ENCODE results near the gene FGFR3. TPM values are rescaled to one million over a fixed set of nuclear protein-coding genes. Genes with fewer than 3 reads are reported as not detected.

Gene FGFR3
- total RNA-seq, 1 experiment from 2014 or later: 2.4 TPM

DNA sequence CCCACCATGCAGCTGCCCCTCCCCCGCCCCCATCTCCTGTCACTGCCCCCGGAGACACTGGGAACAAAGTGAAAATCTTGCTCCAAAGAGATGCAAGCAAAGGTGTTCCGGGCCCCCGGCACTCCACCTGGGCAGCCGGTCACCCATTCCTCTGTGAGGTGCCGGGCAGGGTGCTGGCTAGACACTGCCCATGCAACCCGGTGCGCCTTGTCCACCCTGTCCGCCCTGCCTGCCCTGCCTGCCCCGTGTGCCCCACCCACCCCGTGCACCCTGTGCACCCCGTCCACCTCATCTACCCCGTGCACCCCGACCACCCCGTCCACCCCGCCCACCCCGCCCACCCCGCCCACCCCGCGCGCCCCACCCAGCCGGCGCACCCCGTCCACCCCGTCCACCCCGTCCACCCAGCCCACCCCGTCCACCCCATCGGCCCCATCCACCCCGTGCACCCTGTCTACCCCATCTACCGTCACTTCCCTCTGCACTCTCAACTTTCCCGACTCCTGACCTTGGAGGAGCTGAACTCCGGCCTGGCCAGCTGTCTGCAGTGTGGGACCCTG, 31.9 kb upstream of the FGFR3 start:
- H3K36me3 ChIP-seq: no peaks in the 10 kb centered on the region
- peaks cover 7% of the 10 kb centered on the region for H3K27me3 ChIP-seq
- DNase-seq: no peak
- H3K27ac ChIP-seq: no peak overlapping the region
- no peak overlapping the region for H3K4me3 ChIP-seq
- no peaks in the 10 kb centered on the region for H3K9me3 ChIP-seq (replicated peaks)
- H3K4me1 ChIP-seq: peaks cover 32% of the 10 kb centered on the region

DNA sequence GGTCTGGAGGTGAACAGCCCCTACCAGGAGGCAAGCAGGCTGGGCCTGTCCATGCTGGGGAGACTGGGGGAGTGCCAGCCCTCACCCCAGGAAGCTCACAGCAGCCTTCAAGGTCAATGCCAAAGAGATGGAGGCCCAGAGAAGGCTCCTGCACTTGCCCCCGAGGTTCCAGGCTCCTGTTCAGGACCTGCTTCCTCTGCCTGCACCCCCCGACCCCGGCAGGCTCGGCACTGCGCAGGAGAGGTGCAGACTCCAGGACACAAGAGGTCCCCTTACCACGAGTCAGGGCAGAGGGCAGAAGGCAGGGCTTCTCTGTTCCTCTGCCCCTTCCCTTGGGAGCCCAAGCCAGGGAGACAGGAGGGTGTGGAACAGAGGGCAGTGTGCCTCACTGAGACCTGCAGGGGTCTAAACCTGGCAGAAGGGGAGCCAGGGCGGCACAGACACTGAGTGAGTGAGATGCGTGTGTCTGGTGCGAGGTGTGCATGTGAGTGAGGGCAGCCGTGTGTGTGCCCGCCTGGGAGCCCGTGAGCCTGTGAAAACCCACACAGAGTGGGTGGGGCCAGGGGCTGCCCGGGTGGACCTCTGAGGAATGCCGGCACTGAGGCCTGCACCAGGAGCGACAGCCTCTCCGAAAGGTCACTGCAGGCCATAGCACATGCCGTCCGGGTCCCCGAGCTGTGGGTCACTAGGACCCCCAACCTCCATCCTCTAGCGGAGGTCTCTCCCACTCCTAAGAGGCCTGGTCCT, 30.7 kb upstream of the FGFR3 start:
- Histone ChIP-seq H3K36me3 (no peaks in the 10 kb centered on the region), H3K27ac (no peak overlapping the region), H3K4me1 (peaks cover 38% of the 10 kb centered on the region), H3K9me3 (replicated peaks) (no peaks in the 10 kb centered on the region), H3K27me3 (peaks cover 13% of the 10 kb centered on the region), H3K4me3 (no peak overlapping the region)
- DNase-seq: no peak

DNA sequence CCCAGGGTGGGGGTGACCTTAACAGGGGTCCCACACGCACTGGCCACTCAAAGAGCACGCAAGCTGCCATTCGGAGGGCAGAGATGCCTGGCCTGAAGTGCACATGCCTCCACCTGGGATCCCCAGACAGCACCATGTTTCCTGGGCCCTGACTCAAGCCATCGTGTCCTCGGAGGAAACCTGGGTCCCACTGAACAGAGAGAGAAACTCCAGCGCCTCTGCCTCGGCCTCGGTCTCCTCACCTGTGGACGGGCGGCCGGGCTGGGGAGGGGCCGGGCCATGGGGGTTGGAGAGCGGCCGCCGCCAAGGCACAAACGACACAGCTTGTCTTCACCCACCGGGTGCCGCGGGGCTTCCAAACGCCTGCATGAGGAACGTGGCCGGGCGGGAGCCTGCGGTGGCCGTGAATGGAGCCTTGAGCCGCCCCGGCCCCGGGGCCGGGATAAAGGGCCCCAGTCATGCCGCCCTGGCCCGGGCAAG, 30.0 kb upstream of the FGFR3 start:
- Histone ChIP-seq H3K9me3 (replicated peaks) (no peaks in the 10 kb centered on the region), H3K36me3 (no peaks in the 10 kb centered on the region), H3K27ac (no peak overlapping the region), H3K4me1 (peaks cover 40% of the 10 kb centered on the region), H3K4me3 (no peak overlapping the region), H3K27me3 (peaks cover 16% of the 10 kb centered on the region)
- DNase-seq: no peak

DNA sequence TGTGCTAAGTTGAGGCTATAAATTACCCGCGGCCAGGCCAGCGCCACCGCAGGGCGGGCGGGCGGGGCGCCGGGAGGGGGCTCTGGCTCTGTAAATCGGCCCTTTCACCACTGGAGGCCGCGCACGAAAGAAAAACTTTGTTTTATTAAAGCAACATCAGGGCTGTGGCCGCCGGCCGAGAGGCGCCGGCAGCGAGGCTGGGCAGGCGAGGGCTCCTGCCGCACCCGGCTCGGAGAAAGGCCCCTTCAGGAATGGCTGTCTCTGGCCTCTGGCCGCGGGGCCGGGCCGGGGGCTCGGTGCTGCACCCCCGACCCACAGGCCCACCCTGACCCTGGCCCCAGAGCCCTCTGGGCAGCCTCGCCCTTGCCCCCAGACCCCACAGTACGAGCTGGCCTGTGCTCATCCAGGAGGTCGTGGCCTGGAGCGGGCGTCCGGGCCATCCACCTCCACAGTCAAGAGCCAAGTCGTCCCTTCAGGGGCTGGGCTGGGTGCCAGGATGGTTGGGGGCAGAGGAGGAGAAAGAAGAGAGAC, 29.5 kb upstream of the FGFR3 start:
- Histone ChIP-seq H3K9me3 (replicated peaks) (no peaks in the 10 kb centered on the region), H3K27ac (no peak overlapping the region), H3K4me1 (peaks cover 41% of the 10 kb centered on the region), H3K27me3 (peaks cover 21% of the 10 kb centered on the region), H3K36me3 (no peaks in the 10 kb centered on the region), H3K4me3 (peak overlapping the region; percentile 26)
- DNase-seq: peak; percentile 59 to 60

DNA sequence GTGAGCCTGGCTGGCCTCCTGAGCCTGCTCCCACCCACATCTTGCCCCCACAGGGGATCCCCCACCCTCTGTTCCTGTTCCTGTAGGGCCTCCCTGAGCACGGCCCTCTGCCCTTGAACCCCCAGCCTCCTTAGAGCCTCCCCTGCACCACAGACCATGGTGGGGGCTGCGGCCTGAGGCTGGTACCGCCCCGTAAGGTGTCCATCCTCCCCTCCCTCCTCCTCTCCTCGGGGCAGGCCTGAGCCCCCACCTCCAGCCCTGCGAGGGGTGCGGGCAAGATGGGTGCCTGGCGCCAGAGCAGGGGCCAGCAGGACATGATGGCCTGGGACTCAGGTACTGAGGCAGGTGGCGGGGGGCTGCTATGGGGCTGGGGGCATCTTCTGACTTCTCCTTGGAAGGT, 28.4 kb upstream of the FGFR3 start:
- H3K27me3 ChIP-seq: peaks cover 32% of the 10 kb centered on the region
- no peaks in the 10 kb centered on the region for H3K9me3 ChIP-seq (replicated peaks)
- peaks cover 30% of the 10 kb centered on the region for H3K4me1 ChIP-seq
- no peak overlapping the region for H3K27ac ChIP-seq
- DNase-seq: no peak
- H3K4me3 ChIP-seq: no peak overlapping the region
- no peaks in the 10 kb centered on the region for H3K36me3 ChIP-seq

DNA sequence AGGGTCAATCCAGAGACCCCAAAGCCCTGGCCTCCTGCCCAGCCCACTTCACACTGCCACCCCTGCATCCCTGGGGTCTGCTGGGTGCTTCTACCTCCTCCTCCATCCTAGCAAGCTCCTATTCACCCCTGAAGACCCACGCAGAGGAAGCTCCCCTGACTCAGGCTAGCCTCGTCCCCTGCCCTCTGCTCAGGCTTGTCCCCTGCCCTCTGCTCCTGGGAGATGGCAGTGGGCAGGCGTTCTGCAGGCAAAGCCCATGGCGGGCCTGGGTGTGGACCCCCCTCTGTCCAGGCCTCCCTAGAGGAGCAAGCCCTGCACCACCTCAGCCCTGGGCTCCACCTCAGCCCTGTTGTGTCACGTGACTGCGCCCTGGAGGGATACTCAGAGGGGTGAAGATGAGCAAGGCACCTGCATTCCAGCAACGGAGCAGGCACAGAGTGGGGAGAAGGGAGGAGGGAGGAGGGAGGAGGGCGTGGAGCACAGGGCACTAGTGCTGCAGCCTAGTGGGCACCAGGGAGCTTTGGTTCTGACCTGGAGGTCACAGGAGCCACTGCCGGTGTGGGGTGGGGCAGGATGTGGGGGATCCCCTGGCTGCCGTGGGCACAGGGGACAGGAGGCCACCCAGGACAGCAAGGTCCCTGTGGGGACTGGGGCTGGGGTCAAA, 27.6 kb upstream of the FGFR3 start:
- peaks cover 27% of the 10 kb centered on the region for H3K4me1 ChIP-seq
- no peak for DNase-seq
- no peaks in the 10 kb centered on the region for H3K36me3 ChIP-seq

DNA sequence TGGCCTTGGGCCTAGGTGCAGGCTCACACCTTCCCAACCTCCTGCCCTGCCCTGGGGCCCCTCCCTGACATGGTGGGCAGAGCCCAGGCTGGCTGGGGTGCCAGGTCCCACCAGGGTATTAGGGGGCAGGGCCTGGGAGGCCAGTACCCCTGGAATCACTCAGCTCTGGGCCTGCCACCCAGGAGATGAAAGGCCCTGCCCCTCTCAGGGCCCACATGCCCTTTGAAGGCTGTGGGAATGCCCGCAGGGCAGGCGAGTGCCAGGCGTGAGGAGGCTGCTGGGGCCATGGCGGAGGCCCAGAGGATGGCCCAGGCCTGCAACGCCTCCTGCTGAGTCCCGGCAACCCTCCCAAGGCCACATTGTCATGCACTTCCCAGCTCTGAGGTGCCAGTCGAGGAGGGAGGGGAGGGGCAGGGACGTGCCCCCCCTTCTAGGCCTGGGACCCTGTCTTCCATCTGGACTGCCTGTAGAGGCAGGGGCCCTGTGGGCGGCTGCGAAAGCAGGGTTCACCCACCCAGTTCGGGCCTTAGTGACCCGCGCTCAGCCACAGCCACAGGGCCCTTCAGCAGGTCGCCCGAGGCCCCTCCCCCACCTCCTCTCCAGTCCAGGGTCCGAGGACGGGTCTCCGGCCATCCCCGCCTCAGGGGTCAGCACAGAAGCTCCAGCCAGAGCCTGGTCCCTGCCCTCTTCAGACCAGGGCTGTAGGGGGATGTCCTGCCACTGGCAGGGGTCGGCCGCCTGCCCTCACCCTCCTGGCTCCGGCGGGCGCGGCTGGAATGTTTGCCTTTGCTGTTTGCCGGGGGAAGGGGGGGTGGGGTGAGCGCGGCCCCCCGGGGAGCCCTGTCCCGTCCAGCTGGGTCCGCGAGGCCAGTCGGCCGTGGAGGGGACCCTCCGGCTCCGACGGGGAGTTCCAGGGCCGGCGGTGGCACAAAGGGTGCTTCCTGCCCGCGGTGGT, 26.7 kb upstream of the FGFR3 start:
- Histone ChIP-seq H3K9me3 (replicated peaks) (no peaks in the 10 kb centered on the region), H3K36me3 (no peaks in the 10 kb centered on the region), H3K4me1 (peaks cover 29% of the 10 kb centered on the region), H3K27me3 (peaks cover 49% of the 10 kb centered on the region), H3K27ac (no peak overlapping the region), H3K4me3 (peak overlapping the region; percentile 29; the same call in 1 of the 2 replicates)
- no peak for DNase-seq

More for the DNA sequence above, 27.6 kb upstream of the FGFR3 start:
- no peak overlapping the region for H3K27ac ChIP-seq
- H3K9me3 ChIP-seq (replicated peaks): no peaks in the 10 kb centered on the region
- H3K4me3 ChIP-seq: no peak overlapping the region
- peaks cover 40% of the 10 kb centered on the region for H3K27me3 ChIP-seq

DNA sequence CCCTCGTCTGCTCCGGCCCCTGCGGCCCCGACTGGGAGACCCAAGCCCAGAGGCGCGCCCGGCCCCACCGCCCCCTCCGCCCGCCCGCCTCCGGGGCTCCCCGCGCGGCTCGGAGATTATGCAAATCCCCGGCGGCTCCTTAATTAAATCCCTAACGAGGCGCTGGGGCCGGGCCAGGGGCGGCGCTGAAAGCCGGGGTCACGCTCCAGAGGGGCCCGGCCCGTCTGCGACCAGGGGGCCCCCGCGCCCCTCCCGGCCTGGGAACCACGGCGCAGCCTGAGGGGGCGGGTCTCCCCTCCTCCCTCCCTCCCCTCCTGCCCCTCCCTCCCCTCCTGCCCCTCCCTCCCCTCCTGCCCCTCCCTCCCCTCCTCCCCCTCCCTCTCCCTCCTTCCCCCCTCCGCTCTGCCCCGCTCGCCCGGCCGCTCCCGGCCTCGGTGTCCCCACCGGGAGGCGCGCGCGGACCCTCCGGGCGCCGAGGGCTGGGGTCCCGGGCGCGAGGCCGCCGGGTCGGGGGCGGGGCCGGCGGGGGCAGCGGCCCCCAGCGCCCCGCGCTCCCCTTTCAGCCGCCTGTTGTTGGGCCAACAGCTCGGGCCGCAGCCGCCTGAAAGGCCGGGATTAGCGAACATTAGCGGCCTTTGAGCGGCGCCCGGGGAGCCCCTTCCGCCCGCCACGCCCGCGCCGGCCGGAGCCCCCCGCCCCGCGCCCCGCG, 25.9 kb upstream of the FGFR3 start:
- H3K4me1 ChIP-seq: peaks cover 37% of the 10 kb centered on the region
- no peak overlapping the region for H3K27ac ChIP-seq
- peak overlapping the region; percentile 29; the same call in 1 of the 2 replicates for H3K4me3 ChIP-seq
- no peak for DNase-seq
- peaks cover 57% of the 10 kb centered on the region for H3K27me3 ChIP-seq
- no peaks in the 10 kb centered on the region for H3K36me3 ChIP-seq
- H3K9me3 ChIP-seq (replicated peaks): no peaks in the 10 kb centered on the region

DNA sequence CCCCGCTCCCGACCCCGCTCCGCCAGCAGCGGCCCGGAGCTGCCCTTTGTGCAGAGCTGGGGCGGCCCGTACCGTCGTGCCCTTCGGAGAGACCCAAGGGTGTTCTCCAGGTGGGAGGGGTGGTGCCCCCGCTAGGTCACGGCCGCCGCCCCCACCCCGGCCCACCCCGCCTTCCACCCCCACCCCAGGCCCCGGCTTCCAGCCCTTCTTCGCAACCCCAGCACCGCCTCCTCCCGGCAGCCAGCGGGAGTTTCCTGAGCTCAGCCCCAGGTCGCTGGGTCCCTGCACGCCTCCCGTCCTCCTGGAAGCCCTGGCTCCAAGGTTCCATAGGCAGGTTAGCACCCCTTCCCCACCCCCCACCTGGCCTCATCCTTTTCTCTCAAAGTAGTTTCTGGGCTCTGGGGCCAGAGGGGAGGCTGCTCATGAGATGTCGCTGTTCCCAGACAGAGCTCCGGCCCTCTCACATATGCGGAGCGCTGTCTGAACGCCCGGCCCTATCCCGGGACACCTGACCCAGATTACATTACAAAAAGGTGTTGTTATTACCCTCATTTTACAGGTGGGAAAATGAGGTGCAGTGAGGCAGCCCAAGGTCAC, 25.2 kb upstream of the FGFR3 start:
- Histone ChIP-seq H3K27ac (no peak overlapping the region), H3K27me3 (peaks cover 62% of the 10 kb centered on the region), H3K4me3 (no peak overlapping the region), H3K9me3 (replicated peaks) (no peaks in the 10 kb centered on the region), H3K4me1 (peaks cover 44% of the 10 kb centered on the region), H3K36me3 (no peaks in the 10 kb centered on the region)
- DNase-seq: peak; percentile 53

DNA sequence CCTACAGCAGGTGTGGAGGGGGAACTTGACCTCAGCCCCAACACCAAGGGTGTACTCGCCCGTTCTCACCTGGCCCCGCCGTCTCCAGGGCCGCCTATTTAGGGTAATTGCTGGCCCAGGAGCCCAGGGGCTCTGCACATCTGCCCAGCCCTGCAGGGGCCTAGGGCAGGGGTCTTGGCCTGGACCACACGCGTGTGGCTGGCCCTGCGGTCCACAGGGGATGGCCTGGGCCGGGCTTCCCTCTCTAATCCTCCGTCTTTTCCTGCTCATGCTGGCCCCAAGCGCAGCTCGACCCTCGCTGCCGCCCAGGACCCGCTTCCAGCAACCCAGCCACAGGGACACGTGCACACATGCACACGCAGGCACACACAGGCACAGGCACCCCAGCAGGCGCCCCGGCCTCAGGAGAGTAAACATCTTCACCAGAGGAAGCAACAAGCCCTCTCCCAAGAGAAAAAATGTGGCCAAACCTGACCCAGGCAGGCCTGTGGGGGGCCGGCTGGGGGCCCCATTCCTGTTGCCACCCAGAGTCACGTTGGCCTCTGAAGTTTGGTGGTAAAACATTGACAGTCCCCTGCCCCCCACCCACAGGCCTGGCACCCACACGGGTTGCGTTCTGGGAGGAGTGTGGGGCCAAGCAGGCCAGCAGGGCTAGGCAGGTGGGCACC, 24.6 kb upstream of the FGFR3 start:
- H3K4me3 ChIP-seq: no peak overlapping the region
- DNase-seq: no peak
- H3K27ac ChIP-seq: no peak overlapping the region
- H3K9me3 ChIP-seq (replicated peaks): no peaks in the 10 kb centered on the region
- peaks cover 62% of the 10 kb centered on the region for H3K27me3 ChIP-seq
- H3K4me1 ChIP-seq: peaks cover 47% of the 10 kb centered on the region
- H3K36me3 ChIP-seq: no peaks in the 10 kb centered on the region

DNA sequence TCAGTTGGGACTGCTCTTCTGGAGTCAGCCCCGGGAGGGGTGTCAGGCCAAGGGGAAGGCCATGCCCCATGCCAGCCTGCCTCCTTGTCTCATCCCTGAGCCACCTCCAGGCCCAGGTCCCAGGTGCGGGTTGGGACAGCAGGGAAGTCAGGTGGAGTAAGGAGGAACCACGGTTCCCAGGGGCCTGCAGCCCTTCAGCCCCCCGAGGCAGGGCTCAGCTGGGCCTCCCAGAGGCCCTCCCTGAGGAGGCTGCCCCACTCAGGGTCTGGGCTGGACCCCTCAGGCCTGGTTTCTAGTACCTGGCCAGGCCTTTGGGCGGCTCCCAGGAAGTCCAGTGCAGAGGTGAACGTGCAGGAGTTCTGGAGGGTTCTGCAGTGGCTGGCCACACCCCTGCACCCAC, 23.4 kb upstream of the FGFR3 start:
- no peak overlapping the region for H3K4me3 ChIP-seq
- H3K4me1 ChIP-seq: peaks cover 53% of the 10 kb centered on the region
- no peak for DNase-seq
- H3K9me3 ChIP-seq (replicated peaks): no peaks in the 10 kb centered on the region
- H3K27ac ChIP-seq: no peak overlapping the region
- H3K27me3 ChIP-seq: peaks cover 62% of the 10 kb centered on the region
- no peaks in the 10 kb centered on the region for H3K36me3 ChIP-seq

DNA sequence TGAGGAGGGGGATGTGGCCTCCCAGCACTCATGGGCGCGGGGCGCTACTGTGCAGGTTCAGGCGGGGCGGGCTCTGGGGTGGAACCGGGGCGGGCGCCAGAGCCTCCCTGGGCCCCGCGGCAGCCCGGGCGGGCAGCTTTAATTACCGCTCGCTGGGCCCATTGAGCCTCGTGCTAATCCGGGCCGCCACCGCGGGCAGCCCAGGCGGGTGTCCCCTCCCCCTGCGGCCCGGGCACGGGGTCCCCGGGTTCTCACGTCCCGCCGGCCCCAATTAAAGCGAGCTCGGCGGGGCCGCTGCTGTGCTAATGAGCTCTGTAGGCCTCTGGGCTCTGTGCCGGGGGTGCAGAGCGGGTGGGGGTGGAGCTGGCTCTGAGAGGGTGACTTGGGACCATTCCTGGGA, 22.8 kb upstream of the FGFR3 start:
- H3K27me3 ChIP-seq: peaks cover 62% of the 10 kb centered on the region

DNA sequence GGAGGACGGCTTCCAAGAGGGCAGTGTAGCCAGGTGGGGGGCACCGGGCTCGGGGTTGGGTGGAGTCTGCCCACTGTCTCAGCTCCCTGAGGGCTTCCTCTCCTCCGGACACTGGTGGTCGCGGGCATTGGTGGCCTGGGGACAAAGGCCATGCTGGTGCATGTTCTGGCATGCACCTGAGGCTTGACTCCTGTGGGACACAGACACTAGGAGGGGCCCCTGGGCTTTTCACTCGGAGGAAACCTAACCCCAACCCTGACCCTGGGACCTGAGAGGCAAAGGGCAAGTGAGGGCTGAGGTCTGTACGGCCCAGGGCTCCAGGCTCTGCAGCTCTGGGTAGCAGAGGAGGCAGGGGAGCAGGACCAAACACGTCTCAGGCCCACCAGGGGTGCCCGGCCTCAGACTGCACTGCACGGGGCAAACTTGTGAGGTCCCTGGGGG, 22.3 kb upstream of the FGFR3 start:
- H3K27me3 ChIP-seq: peaks cover 59% of the 10 kb centered on the region
- no peaks in the 10 kb centered on the region for H3K9me3 ChIP-seq (replicated peaks)
- H3K27ac ChIP-seq: no peak overlapping the region
- H3K4me1 ChIP-seq: peaks cover 53% of the 10 kb centered on the region
- no peak for DNase-seq
- no peak overlapping the region for H3K4me3 ChIP-seq
- no peaks in the 10 kb centered on the region for H3K36me3 ChIP-seq

More for the DNA sequence above, 22.8 kb upstream of the FGFR3 start:
- Histone ChIP-seq H3K27ac (no peak overlapping the region), H3K9me3 (replicated peaks) (no peaks in the 10 kb centered on the region), H3K36me3 (no peaks in the 10 kb centered on the region), H3K4me3 (no peak overlapping the region), H3K4me1 (peaks cover 53% of the 10 kb centered on the region)
- no peak for DNase-seq

Data from SJCRH30 (cell line).